Bronchial epithelial cell (primary cell): ENCODE data around the gene BTG1. TPM values are rescaled to one million over a fixed set of nuclear protein-coding genes. Genes with fewer than 3 reads are reported as not detected.
A peak's percentile ranks its signal among the peaks of the same experiment; 100 is the strongest.

Experiments used
- DNase-seq: peaks from one replicate; pipeline ENCODE4 v3.0.0-alpha.2; 2010; ENCODE audit warnings: low read depth
- FAIRE-seq: peaks from 2 replicates; lab custom pipeline; 2011; peaks lifted over from hg19 to GRCh38; lab: Jason Lieb, UNC
- H3K27me3 ChIP-seq: 2 replicates; pipeline ENCODE4 v1.5.1; 2011; ENCODE audit warnings: low read length; ENCODE audit not compliant: control insufficient read depth, insufficient read depth
- H3K36me3 ChIP-seq: 2 replicates; pipeline ENCODE4 v1.5.1; 2011; ENCODE audit warnings: low read length; ENCODE audit not compliant: control insufficient read depth, insufficient read depth
- H3K4me3 ChIP-seq: 2 replicates; pipeline ENCODE4 v1.5.1; 2011; ENCODE audit warnings: mild to moderate bottlenecking, low read depth, low read length, control low read depth
- total RNA-seq: library from RNA; depleted of rRNA; stranded (reverse); fragments of >200 nt; gene quantifications from 2 replicates; pipeline ENCODE4 v1.2.1, GENCODE V29; 2014
- TF ChIP-seq, protein P1 (sequence below): IDR thresholded peaks from 2 replicates; pipeline ENCODE4 v1.5.1; 2011; ENCODE audit warnings: mild to moderate bottlenecking, moderate library complexity, low read length, control low read depth, inconsistent platforms; ENCODE audit not compliant: insufficient read depth, severe bottlenecking

The BTG1 gene
- total RNA-seq, 1 donor from 2014 or later = 14.7 TPM

DNA sequence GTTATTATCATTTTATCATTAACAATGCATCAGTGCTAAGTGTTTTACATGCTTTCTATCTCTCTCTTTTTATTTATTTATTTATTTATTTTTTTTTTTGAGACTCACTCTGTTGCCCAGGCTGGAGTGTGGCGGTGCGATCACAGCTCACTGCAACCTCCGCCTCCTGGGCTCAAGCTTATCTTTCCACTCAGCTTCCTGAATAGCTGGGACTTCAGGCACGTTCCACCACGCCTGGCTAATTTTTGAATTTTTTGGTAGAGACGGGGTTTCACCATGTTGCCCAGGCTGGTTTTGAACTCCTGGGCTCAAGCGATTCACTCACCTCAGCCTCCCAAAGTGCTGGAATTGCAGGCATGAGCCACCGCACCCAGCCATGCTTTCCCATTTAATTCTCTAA, 3.9 kb upstream of the BTG1 start:
- Histone ChIP-seq H3K4me3 (no peak overlapping the region), H3K36me3 (no peaks in the 10 kb centered on the region), H3K27me3 (no peaks in the 10 kb centered on the region)
- TF ChIP-seq, protein P1, sequence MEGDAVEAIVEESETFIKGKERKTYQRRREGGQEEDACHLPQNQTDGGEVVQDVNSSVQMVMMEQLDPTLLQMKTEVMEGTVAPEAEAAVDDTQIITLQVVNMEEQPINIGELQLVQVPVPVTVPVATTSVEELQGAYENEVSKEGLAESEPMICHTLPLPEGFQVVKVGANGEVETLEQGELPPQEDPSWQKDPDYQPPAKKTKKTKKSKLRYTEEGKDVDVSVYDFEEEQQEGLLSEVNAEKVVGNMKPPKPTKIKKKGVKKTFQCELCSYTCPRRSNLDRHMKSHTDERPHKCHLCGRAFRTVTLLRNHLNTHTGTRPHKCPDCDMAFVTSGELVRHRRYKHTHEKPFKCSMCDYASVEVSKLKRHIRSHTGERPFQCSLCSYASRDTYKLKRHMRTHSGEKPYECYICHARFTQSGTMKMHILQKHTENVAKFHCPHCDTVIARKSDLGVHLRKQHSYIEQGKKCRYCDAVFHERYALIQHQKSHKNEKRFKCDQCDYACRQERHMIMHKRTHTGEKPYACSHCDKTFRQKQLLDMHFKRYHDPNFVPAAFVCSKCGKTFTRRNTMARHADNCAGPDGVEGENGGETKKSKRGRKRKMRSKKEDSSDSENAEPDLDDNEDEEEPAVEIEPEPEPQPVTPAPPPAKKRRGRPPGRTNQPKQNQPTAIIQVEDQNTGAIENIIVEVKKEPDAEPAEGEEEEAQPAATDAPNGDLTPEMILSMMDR = no peak
- FAIRE-seq (no peak), DNase-seq (no peak)

DNA sequence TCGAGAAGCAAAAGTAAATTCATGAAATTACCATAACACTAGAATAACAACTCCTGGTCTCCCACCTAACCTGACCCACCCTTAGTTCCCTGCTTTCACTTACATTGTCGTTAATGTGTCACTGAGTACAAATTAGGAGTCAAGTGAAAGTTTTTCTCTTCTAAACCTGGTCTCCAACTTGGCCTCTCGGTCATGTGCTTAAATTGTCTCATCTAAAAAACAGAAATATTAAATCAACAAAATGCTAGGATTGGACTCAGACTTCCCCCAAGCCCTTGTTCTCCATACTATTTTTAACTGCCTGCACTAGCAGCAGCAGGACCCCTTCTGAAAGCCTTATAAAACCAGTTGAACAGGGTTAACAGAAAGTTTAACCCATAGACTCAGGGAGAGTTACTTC, 1.8 kb upstream of the BTG1 start:
- TF ChIP-seq, protein P1 = no peak
- no peaks in the 10 kb centered on the region for H3K27me3 ChIP-seq
- no peak for FAIRE-seq

GRCh38 chr12:92146497-92147224, 1.0 kb upstream of the BTG1 start:
- peak overlapping the region; percentile 60 for H3K4me3 ChIP-seq
- TF ChIP-seq, protein P1 = no peak
- H3K27me3 ChIP-seq = no peaks in the 10 kb centered on the region
- no peaks in the 10 kb centered on the region for H3K36me3 ChIP-seq
- DNase-seq = no peak
- no peak for FAIRE-seq

More for the DNA sequence above, 1.8 kb upstream of the BTG1 start:
- H3K36me3 ChIP-seq = no peaks in the 10 kb centered on the region
- H3K4me3 ChIP-seq = peak overlapping the region; percentile 10
- no peak for DNase-seq

DNA sequence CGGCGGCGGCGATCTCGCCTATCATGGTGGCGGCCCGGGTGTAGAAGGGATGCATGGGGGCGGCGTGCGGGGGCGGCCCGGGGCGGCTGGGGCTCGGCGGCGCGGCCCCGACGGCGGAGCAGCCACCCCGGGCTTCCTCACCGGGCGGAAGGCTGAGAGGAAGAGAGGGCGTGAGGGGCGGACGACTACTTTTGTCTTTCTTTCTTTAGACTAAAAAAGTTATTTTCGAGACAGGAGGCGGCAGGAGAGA, 240 bp downstream of the BTG1 start:
- DNase-seq = no peak
- Histone ChIP-seq H3K27me3 (no peaks in the 10 kb centered on the region), H3K36me3 (no peaks in the 10 kb centered on the region), H3K4me3 (peak overlapping the region; percentile 98)
- TF ChIP-seq, protein P1 = no peak
- no peak for FAIRE-seq

GRCh38 chr12:92144631-92145480, 790 bp downstream of the BTG1 start:
- Histone ChIP-seq H3K27me3 (no peaks in the 10 kb centered on the region), H3K36me3 (no peaks in the 10 kb centered on the region), H3K4me3 (peak overlapping the region; percentile 98)
- DNase-seq (peak; percentile 60), FAIRE-seq (no peak)
- TF ChIP-seq, protein P1 = no peak
